Naive B cell (primary cell): Measurements from ENCODE around the gene RTKN2. TPM values are rescaled to one million over a fixed set of nuclear protein-coding genes. Genes with fewer than 3 reads are reported as not detected.

Experiments used
- ATAC-seq, 2 donors: fragments of 150-1000 bp; cut with Tn5 transposase; 2 replicates each; pipeline ENCODE4 v1.10.0; 2021; ENCODE audit warnings: low read depth in 2 of 2, mild to moderate bottlenecking in 2 of 2, moderate library complexity in 2 of 2
- DNase-seq: peaks from one replicate; pipeline ENCODE4 v3.0.0; 2022
- H3K27ac Mint-ChIP-seq, 6 donors: one replicate each; pipeline ENCODE4 v1.8.0; 2020 to 2022; ENCODE audit warnings: mild to moderate bottlenecking in 6 of 6, mixed read lengths in 6 of 6, moderate library complexity in 5 of 6, inconsistent platforms in 2 of 6
- H3K27me3 Mint-ChIP-seq, 3 donors: one replicate each; pipeline ENCODE4 v1.8.0; 2021 to 2022; ENCODE audit warnings: mixed read lengths in 3 of 3, mild to moderate bottlenecking in 1 of 3
- H3K36me3 Mint-ChIP-seq, 2 donors: one replicate each; pipeline ENCODE4 v1.8.0; 2020 to 2022; ENCODE audit warnings: mixed read lengths in 2 of 2, inconsistent platforms in 1 of 2, mild to moderate bottlenecking in 1 of 2
- H3K4me1 Mint-ChIP-seq, 3 donors: one replicate each; pipeline ENCODE4 v1.8.0; 2020 to 2022; ENCODE audit warnings: mixed read lengths in 3 of 3, inconsistent platforms in 1 of 3, mild to moderate bottlenecking in 1 of 3, moderate library complexity in 1 of 3
- H3K4me3 Mint-ChIP-seq, 8 donors: one replicate each; pipeline ENCODE4 v1.8.0; 2020 to 2022; ENCODE audit warnings: mild to moderate bottlenecking in 8 of 8, mixed read lengths in 8 of 8, moderate library complexity in 8 of 8, inconsistent platforms in 2 of 8
- H3K9me3 Mint-ChIP-seq, 7 donors: one replicate each; pipeline ENCODE4 v1.8.0; 2020 to 2022; ENCODE audit warnings: mixed read lengths in 7 of 7, mild to moderate bottlenecking in 5 of 7, inconsistent platforms in 2 of 7, moderate library complexity in 1 of 7
- polyA plus RNA-seq, 6 donors: library from polyadenylated mRNA; unstranded; fragments of 300-500 nt; fragmentation: Illumina TruSeq; gene quantifications; one replicate each; pipeline ENCODE4 v1.2.3, GENCODE V29; 2021; ENCODE audit warnings: low read depth in 6 of 6

The RTKN2 gene
- polyA plus RNA-seq, 6 donors from 2014 or later = 0.04 to 0.73 (median 0.17) TPM

DNA sequence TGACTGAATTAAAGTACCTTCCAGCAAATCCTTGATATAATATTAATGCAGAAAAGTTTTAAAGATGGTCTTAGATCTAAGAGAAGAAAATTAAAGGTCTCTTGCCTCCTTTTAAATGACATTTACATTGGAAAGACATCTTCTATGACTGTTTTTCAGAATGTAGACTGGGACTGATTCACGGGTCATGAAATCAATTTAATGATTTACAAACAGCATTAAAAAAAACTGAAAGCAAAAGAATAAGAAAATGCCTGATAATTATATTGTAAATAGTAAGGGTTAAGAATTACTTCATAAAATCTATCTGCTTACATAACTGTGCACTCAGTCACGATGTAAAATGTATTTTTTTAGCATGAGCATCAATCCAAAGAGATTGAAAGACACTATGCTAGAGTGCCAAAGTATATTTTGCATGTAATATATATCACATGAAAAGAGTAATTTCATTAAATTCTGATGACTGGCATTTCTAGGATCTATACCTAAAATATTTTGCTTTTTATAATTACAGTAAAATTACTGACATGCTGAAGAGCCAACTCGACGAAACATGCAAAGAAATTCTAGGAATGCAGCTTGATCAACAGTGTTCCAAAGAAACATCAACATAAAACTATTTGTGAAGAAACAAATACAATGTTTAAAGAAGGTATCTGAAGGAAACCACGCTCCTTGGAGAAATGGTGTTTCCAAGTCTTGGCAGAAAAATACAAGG lies 35.1 kb downstream of the RTKN2 start:
- ATAC-seq (no peak), DNase-seq (no peak)
- Mint-ChIP-seq H3K27me3 (no peaks in the 10 kb centered on the region), H3K9me3 (no peaks in the 10 kb centered on the region), H3K27ac (peak overlapping the region in 1 of 6 donors; percentile 52), H3K4me1 (peaks cover 0 to 20% (median 18%) of the 10 kb centered on the region in 3 donors), H3K36me3 (no peaks in the 10 kb centered on the region), H3K4me3 (no peak overlapping the region)

- DNase-seq (no peak), ATAC-seq (no peak)
- Mint-ChIP-seq H3K36me3 (no peaks in the 10 kb centered on the region), H3K27me3 (no peaks in the 10 kb centered on the region), H3K4me3 (no peak overlapping the region), H3K9me3 (no peaks in the 10 kb centered on the region), H3K4me1 (peaks cover 0 to 17% (median 12%) of the 10 kb centered on the region in 3 donors), H3K27ac (no peak overlapping the region)
These were observed 36.8 kb downstream of the RTKN2 start for GRCh38 chr10:62231805-62232204.

- DNase-seq (no peak), ATAC-seq (no peak)
- no peaks in the 10 kb centered on the region for H3K27me3 Mint-ChIP-seq
- H3K9me3 Mint-ChIP-seq = no peaks in the 10 kb centered on the region
- H3K4me1 Mint-ChIP-seq = peaks cover 0 to 13% (median 9%) of the 10 kb centered on the region in 3 donors
- no peaks in the 10 kb centered on the region for H3K36me3 Mint-ChIP-seq
- H3K27ac Mint-ChIP-seq = no peak overlapping the region
- no peak overlapping the region for H3K4me3 Mint-ChIP-seq
These were observed 37.3 kb downstream of the RTKN2 start for GRCh38 chr10:62231371-62231770.

DNA sequence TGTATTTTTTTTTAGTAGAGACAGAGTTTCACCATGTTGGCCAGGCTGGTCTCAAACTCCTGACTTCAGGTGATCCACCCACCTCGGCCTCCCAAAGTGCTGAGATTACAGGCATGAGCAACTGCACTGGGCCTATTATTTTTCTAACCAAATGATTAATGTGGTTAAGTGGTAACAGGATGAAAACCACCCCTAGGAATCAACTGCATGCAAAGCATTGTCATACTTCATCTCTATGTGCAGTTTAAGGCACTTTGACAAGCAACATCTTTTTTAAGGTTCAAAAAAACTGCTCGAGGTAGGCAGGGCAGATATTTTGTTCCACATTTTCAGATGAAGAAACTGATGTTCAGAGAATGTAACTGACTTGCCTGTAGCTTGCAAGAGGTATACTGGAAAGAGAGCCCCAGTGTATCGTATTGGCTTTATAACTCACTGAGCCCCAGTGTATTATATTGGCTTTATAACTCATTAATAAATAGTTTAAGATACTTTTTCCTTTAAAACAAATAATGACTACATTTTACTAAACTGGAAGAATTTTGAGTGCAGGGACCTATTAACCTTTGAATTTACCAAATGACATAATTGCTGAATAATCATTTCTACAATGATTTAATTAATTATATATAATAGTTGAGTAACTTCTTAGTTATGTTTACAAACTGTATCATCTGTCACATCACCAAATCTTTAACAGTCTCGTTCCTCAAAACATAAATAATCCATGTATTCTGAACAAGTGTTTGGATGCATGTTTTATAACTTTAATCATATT lies 38.1 kb downstream of the RTKN2 start:
- Mint-ChIP-seq H3K27ac (no peak overlapping the region), H3K4me3 (no peak overlapping the region), H3K36me3 (no peaks in the 10 kb centered on the region), H3K4me1 (peaks cover 0 to 11% (median 10%) of the 10 kb centered on the region in 3 donors), H3K27me3 (no peaks in the 10 kb centered on the region), H3K9me3 (no peaks in the 10 kb centered on the region)
- ATAC-seq (no peak), DNase-seq (no peak)

DNA sequence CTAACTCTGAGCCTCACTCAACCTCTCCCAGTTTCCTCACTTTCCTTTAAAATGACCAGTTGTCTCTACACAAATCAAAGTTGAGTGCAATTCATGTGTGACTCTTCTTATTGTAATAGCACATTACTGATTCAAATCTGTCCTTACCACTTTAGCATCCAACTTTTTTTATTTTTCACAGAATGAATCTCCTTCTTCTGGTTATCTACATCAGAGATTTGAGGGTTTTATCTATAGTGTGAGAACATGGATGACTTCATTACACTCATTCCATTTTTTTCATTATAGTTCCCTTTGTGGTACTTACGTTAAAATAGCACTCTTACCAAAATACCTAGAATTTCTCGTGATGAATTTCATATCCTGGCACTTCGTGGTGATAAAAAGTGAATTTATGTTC lies 43.3 kb downstream of the RTKN2 start:
- DNase-seq = no peak
- peaks cover 0 to 1% (median 0%) of the 10 kb centered on the region in 3 donors for H3K4me1 Mint-ChIP-seq
- H3K36me3 Mint-ChIP-seq = no peaks in the 10 kb centered on the region
- no peaks in the 10 kb centered on the region for H3K27me3 Mint-ChIP-seq
- H3K4me3 Mint-ChIP-seq = no peak overlapping the region
- no peak for ATAC-seq
- H3K9me3 Mint-ChIP-seq = peaks cover 0 to 2% (median 0%) of the 10 kb centered on the region in 7 donors
- no peak overlapping the region for H3K27ac Mint-ChIP-seq

DNA sequence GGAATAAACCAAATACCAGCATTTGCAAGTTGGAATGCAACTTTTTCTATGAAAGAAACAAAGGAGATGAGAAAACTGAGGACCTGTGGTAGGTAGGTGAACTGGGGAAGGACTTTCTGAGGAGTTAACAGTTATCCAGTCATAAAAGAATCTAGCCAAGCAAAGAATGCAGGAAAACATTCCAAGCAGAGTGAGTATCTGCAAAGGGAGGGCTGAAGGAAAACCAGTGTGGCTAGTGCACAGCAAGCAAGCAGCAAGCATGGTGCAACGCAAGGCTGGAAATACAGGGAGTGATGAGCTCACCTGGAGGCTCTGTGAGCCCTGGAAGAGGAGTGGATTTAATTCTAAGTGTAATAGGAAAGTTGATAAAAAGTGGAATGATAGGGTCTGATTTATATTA lies 44.0 kb downstream of the RTKN2 start:
- Mint-ChIP-seq H3K36me3 (no peaks in the 10 kb centered on the region), H3K9me3 (peaks cover 0 to 2% (median 0%) of the 10 kb centered on the region in 7 donors), H3K27ac (peak overlapping the region in 1 of 6 donors; percentile 71), H3K27me3 (no peaks in the 10 kb centered on the region), H3K4me3 (no peak overlapping the region), H3K4me1 (peaks cover 0 to 1% (median 0%) of the 10 kb centered on the region in 3 donors)
- ATAC-seq (no peak), DNase-seq (no peak)

DNA sequence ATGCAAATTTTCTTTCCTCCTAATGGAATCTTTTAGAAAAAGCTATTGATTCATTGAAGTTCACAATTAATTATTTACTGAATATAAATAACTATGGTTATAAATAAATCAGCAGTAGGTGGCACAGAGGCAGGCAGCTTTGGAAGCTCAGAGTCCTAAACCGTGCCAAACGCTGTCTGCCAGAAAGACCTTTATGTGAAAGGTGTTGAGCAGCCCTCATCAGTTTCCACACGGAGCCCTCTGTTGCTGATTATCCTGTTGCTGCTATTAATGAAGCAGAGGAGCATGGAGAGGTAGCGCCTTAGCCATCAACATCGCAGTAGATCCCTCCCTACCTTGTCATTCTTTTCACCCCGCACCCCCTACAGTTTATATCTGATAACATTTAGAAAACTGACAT lies 51.0 kb downstream of the RTKN2 start:
- H3K4me1 Mint-ChIP-seq = no peaks in the 10 kb centered on the region
- no peaks in the 10 kb centered on the region for H3K36me3 Mint-ChIP-seq
- no peak overlapping the region for H3K27ac Mint-ChIP-seq
- no peaks in the 10 kb centered on the region for H3K9me3 Mint-ChIP-seq
- no peaks in the 10 kb centered on the region for H3K27me3 Mint-ChIP-seq
- no peak for ATAC-seq
- peak overlapping the region in 1 of 8 donors; percentile 30 for H3K4me3 Mint-ChIP-seq
- DNase-seq = no peak

- ATAC-seq (no peak), DNase-seq (no peak)
- Mint-ChIP-seq H3K4me1 (no peaks in the 10 kb centered on the region), H3K4me3 (no peak overlapping the region), H3K27ac (no peak overlapping the region), H3K9me3 (no peaks in the 10 kb centered on the region), H3K27me3 (no peaks in the 10 kb centered on the region), H3K36me3 (no peaks in the 10 kb centered on the region)
These were observed 54.2 kb downstream of the RTKN2 start for GRCh38 chr10:62214364-62214874.

- peaks cover 5 to 19% (median 6%) of the 10 kb centered on the region in 3 donors for H3K4me1 Mint-ChIP-seq
- H3K4me3 Mint-ChIP-seq = no peak overlapping the region
- peak overlapping the region in 1 of 6 donors; percentile 79 for H3K27ac Mint-ChIP-seq
- no peak for DNase-seq
- no peaks in the 10 kb centered on the region for H3K27me3 Mint-ChIP-seq
- no peaks in the 10 kb centered on the region for H3K36me3 Mint-ChIP-seq
- ATAC-seq = no peak
- peaks cover 0 to 2% (median 0%) of the 10 kb centered on the region in 7 donors for H3K9me3 Mint-ChIP-seq
These were observed 62.8 kb downstream of the RTKN2 start for GRCh38 chr10:62205750-62206399.

DNA sequence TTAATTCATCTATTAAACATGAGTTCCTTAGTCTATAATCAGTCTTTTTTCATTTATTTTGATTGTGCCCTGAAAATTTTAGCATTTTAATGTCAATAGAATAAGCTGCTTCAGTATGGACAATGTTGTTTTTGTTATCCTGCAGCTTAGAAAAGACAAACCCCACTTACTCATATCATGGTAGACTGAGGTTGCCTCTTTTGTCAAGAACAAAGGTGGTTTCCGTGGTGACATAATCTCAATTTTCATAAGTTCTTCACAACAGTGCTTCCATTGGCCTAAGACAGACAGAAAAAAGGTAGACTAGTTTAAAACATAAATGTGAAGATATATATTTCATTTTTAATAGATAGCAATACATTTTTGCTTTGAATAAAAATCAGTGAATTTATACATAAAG lies 69.1 kb downstream of the RTKN2 start:
- H3K4me3 Mint-ChIP-seq = no peak overlapping the region
- H3K27me3 Mint-ChIP-seq = no peaks in the 10 kb centered on the region
- H3K4me1 Mint-ChIP-seq = peaks cover 11 to 24% (median 13%) of the 10 kb centered on the region in 3 donors
- no peaks in the 10 kb centered on the region for H3K9me3 Mint-ChIP-seq
- H3K36me3 Mint-ChIP-seq = no peaks in the 10 kb centered on the region
- DNase-seq (no peak), ATAC-seq (no peak)
- no peak overlapping the region for H3K27ac Mint-ChIP-seq

- Mint-ChIP-seq H3K27me3 (no peaks in the 10 kb centered on the region), H3K4me1 (peaks cover 7 to 14% (median 10%) of the 10 kb centered on the region in 3 donors), H3K36me3 (no peaks in the 10 kb centered on the region), H3K27ac (peak overlapping the region in 2 of 6 donors; percentile 35 to 46), H3K9me3 (no peaks in the 10 kb centered on the region), H3K4me3 (no peak overlapping the region)
- DNase-seq = no peak
- no peak for ATAC-seq
These were observed 72.1 kb downstream of the RTKN2 start for GRCh38 chr10:62196528-62196927.

- DNase-seq (no peak), ATAC-seq (no peak)
- Mint-ChIP-seq H3K36me3 (no peaks in the 10 kb centered on the region), H3K9me3 (no peaks in the 10 kb centered on the region), H3K4me1 (peaks cover 7 to 14% (median 10%) of the 10 kb centered on the region in 3 donors), H3K4me3 (peak overlapping the region in 1 of 8 donors; percentile 33), H3K27ac (peak overlapping the region in 3 of 6 donors; percentile 46 to 89 (median 57)), H3K27me3 (no peaks in the 10 kb centered on the region)
These were observed 73.0 kb downstream of the RTKN2 start for GRCh38 chr10:62195675-62195926.

- peak overlapping the region in 2 of 6 donors; percentile 46 to 89 for H3K27ac Mint-ChIP-seq
- peaks cover 7 to 14% (median 10%) of the 10 kb centered on the region in 3 donors for H3K4me1 Mint-ChIP-seq
- no peak for DNase-seq
- ATAC-seq = no peak
- no peaks in the 10 kb centered on the region for H3K36me3 Mint-ChIP-seq
- H3K4me3 Mint-ChIP-seq = no peak overlapping the region
- H3K9me3 Mint-ChIP-seq = no peaks in the 10 kb centered on the region
- H3K27me3 Mint-ChIP-seq = no peaks in the 10 kb centered on the region
These were observed 73.5 kb downstream of the RTKN2 start for GRCh38 chr10:62194924-62195674.
